ENCODE data around the gene MTUS2.

GRCh38 chr13:28967029-28967915, 147.1 kb downstream of the MTUS2 start:
- TF ChIP-seq SIN3A (conservative IDR thresholded peaks at IDR 0.05 in 1 of 2, IDR thresholded peaks at IDR 0.05 in 1 of 2; ENCODE audit: low read depth in 1 of 2, low read length in 2 of 2), result no peak
- no peak for TF ChIP-seq GABPA (IDR thresholded peaks at IDR 0.05; ENCODE audit: borderline replicate concordance, insufficient read depth, low read length)
- no peak for TF ChIP-seq CTCF (IDR thresholded peaks at IDR 0.05; ENCODE audit: control extremely low read depth in 1 of 3, insufficient read depth in 1 of 3, low read depth in 1 of 3, low read length in 3 of 3)
- TF ChIP-seq TAF1 (IDR thresholded peaks at IDR 0.05; ENCODE audit: low read depth, low read length), result no peak
